HG03175 (cell line): ENCODE measurements around the gene PDE11A.

Experiments used
- ATAC-seq: cut with Tn5 transposase; IDR thresholded peaks from one replicate; pipeline ENCODE4 v1.9.1; 2021; ENCODE audit warnings: mild to moderate bottlenecking, moderate library complexity; ENCODE audit not compliant: unreplicated experiment

Gene PDE11A

DNA sequence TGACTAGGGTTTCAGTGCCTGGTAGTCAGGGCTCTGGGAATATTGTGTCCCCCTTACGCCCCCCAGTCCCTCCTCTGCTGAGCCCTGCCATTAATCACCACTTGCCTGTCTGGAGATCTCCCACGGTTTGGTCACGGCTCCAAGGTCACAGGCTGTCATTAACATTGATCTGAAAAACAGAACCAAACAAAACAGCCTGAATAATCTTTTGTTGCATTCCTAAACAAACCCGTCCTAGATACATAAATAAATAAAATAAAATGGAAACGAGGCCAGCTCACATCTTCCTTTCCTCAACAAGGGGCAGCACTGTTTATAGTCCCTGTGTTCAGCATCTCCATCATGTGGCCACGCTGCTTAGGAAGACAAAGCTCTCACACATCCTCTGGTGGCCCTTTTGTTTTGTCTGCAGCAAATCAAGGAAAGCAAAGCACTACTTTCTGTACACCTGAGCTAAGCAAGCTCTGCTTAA is 397.2 kb downstream of the PDE11A start:
- no peak for ATAC-seq

DNA sequence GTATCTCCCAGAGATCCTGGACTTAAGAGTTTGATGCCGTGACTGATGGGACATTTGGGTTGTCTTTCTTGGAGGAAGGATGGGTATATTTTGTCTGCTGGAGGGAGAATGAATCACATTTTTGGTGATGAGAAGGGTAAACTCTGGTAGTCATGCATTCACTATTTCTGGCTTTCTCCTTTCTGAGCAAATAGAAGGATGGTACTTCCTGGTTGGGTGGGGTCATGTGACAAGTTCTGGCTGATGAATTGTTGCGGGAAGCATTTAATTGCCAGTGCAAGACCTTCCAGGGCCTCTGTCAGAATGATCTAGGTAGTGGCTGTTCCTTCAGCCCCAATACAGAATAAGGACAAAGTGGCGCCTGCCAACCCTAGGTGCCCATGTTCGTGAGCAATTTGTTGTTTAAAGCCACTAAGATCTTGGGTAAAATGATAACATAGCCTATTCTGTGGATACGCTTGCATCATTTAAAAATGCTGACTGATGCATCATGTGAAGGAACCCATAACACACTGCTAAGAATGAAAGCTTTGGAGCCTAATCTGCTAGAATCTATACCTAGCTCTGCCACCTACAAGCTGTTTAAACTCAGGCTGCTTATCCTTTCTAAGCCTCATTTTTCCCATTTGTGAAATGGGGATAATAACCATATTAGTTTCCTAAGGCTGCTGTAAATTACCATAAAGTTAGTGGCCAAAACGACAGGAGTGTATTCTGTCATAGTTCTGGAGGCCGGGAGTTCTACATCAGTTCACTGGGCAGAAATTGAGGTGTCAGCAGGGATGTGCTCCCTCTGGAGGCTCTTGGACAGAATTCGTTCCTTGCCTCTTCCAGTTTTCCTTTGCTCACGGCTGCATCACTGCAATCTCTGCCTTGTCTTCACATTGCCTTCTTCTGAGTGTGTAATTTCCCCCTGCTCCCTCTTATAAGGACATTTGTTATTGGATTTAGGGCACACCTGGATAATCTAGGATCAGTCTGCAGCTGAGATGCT is 398.7 kb downstream of the PDE11A start:
- ATAC-seq, result no peak

DNA sequence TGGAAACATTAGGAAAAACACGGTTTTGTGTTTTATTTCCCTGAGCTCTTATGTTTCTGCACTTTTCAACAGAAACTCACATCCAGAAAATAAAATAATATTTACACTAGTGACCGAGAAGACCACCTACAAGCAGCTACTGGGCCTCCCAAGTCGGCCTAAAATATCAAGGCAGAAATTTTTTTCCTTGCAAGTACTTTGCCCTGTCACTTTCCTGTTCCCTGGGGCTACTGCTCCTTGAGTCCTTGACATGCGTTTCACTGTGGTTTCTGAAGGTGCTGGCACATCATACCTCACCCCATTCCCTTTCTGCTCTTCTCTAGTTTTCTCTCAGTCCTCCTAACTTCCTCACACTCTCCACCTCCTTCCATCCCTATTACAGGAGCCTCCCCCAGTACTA is 400.9 kb downstream of the PDE11A start:
- ATAC-seq, result no peak

DNA sequence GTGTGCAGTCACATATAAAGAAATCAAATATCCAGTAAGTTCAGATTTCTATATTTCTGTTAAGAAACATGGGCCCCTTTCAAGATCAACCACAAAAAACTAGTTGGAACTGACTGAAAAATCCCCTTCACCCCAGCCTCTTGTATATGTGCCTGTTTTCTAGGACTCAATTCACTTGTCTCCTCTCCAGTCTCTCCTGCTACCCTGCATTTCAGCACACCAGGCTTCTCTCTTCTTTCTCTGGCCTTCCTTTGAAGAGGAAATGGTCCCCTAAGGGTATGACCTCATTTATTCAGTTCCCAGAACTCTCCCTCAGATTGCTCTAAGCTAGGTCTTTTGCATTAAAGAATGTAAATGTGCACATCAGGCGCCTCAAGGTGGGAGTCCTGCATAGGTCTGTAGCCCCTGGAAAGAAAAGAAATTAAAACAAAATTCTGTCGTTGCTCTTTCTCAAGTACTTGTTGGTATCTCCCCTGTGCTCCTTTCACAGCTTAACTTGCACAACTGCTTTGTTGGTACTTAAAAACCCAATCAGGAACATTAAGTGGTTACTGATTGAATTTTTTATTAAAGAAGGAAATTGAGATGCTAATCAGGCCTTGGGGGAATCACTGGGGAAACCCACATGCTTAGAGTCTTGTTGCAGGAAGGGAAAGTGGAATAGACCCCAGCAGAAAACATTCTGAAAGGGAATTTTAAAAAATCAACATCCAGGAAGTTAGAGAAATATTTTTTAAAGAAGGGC is 401.6 kb downstream of the PDE11A start:
- no peak for ATAC-seq

DNA sequence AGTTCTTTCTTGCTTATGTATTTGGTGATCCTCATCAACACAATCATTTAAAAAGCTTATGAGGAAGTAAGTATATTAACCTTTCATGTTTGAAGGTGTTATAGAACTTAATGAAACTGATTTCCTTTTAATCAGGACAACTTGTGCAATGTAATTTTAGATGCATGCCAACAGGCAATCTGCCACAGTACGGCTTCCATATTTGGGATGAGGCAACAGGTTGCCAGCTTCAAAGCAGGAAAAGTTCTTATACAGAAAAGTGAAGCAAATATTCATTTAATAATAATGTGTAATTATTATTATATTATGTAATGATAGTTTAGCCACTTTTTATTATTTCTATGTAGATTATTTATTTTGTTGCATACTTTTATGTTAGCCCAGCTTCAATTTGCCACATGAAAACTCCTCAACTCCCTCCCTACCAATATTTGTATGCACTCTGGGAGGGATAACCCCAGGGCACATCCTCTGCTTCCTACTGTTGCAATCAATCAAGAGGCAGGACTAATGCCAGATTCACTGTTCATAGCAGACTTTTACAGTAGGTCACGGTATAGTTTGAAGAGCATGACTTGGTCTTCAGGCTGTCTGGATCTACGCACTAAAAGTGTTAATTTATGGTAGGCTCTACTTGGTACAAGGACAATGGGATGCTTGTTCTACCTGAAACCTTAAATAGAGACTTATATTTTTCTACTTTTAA is 402.8 kb downstream of the PDE11A start:
- no peak for ATAC-seq

DNA sequence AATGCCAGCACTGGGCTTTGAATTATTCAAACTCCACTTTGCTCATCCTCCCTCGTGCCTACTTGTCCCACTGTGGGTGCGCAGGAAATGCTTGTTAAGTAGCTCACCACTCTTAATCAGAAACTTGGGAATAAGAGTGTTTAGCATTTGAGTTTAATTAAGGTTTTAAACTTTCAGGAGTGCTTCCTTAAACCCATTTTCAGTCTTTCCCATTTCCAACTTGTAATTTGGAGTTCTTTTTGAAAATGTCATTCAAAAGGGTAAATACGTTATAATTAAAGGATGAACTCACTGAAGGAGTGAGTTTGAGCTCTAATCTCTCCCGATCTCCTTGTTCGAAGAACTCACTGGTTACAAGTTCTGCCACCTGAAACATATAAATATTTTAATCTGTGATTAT is 403.4 kb downstream of the PDE11A start:
- no peak for ATAC-seq

DNA sequence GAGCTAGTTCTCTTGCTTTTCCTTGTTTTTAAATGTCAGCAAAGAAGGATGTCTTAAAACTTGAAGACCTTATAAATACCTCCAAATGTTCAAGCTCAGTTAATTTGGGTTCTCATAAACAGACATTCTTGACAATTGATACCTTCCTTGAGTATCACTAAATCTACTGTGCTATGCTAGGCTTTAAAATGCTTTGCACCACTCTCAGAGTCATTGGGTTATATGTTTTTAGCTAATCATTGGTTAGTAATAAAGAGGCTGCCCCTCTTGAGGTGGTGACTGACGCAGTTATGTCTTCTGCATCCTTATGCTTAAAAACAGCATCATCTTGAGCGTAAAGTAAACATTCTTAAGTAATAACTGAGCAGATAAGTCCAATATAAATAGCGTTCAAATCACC is 404.0 kb downstream of the PDE11A start:
- ATAC-seq, result no peak

DNA sequence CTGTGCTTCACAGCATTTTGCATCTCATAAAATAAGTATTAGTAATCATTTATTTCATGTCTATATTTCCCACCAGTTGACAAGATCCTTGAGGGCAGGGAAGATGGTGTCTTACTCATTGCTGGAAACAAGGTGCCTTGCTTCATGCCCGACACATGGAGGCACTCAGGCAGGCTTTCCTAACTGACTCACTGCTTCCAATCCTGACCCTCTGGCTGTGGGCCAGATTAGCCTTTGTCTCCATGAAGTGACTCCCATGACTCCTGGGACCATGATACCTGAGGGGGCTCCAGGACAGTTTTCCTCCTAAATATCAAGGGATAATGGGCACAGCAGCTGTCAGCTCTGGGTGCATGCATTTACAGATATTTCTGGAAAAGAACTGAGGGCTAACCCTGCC is 405.0 kb downstream of the PDE11A start:
- ATAC-seq, result no peak

DNA sequence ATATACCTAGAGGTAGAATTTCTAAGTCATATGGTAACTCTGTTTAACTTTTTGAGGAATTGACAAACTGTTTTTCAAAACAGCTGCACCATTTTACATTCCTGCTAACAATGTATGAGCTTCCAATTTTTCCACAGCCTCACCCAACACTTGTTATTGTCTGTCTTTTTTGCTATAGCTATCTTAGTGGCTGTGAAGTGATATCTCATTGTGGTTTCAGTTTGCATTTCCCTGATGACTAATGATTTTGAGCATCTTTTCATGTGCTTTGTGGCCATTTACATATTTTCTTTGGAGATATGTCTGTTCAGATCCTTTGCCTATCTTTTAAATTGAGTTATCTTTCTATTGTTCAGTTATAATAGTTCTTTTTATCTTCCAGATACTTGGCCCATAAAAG is 406.2 kb downstream of the PDE11A start:
- no peak for ATAC-seq

DNA sequence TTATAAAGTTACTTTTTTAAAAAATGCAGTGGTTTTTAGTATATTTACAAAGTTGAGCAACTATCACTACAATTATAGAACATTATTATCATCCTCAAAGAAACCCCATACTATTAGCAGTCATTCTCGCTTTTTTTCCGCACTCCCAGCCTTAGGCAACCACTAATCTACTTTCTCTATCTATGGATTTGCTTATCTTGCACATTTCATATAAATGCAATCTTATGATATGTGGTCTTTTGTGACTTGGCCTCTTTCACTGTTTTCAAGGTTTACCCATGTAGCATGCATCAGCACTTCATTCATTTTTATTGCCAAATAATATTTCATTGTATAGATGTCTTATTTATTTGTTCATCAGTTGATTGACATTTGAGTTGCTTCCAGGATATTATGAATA is 406.6 kb downstream of the PDE11A start:
- ATAC-seq, result no peak

DNA sequence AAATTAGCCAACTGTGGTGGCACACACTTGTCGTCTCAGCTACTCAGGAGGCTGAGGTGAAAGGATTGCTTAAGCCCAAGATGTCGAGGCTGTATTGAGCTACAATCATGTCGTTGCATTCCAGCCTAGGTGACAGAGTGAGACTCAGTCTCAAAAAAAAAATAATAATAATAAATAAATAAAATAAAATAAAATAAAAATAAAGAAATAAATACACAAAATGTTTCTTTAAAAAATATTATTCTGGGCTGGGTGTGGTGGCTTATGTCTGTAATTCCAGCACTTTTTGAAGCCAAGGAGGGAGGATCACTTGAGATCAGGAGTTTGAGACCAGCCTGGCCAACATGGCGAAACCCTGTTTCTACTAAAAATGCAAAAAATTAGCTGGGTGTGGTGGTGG is 407.2 kb downstream of the PDE11A start:
- ATAC-seq, result no peak

DNA sequence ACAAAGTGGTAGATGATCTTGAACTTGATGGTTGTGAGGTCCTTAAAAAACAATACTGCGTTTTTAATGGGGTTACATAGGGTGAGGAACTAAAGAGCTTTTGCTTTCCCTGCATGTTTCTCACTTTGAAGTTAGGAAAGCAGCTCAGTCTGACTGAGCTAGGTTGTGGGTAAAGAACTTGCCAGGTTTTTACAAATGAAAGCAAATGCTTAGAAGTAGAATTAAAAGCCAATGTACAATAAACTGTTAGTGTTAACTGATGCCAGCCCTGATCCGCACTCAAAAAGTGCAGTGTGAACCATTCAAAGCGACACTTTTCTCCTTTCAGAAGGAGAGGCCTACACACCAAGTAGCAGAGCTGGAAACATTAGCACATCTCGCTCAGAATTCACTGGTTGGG is 409.7 kb downstream of the PDE11A start:
- ATAC-seq, result no peak

DNA sequence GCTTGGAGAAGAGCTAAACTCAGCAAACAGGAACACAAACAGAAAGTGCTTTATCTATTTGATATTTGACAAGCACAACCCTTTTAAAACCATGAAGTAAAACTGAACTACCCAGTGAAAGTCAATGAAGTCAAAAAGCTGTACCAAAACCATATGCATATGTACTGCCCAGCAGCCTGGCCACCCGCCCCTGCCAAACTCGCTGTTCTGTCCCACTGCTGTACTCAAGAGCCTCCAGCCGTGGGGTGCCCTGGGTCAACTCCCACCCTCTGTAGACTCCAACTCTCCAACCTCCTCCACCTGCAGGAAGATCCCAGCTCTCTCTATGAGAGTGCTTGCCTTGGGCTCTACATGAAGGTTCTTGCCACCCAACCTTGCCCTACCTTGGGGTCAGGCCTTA is 411.8 kb downstream of the PDE11A start:
- no peak for ATAC-seq

DNA sequence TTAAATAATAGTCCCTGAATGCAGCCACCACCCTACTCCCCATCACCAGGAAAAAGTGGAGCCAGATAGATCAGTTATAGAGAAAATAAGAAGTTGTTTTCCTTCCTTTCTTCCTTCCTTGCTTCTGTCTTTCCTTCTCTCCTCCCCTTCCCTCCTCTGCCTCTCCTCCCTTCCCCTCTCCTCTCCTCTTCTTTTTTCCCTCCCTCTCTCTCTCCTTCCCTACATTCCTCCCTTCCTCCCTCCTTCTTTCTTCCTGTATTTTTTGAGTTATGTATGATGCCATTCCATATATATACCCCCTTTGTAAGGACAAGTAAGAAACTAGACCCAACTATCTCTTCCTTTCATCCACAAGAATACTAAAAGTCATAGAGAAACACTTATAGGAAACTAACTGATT is 414.3 kb downstream of the PDE11A start:
- ATAC-seq, result no peak

DNA sequence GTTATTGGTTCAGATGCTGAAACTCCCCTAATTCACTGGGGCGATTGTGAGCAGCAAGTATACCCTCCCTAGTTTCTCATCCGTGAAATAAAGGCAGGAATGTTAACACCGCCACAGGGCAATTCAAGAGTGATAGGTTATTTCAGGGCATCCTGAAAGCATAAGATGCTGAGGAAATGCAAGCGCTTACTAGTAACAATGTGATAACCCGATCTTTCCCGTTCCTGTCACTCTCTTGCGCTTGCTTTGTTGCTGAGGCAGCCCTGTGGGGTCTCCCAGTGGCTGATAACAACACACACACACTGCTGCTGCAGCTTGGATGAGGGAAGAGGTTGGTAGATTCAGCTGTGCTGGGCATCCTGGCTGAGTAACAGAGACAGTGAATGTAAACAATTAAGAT is 420.7 kb downstream of the PDE11A start:
- ATAC-seq, result no peak

DNA sequence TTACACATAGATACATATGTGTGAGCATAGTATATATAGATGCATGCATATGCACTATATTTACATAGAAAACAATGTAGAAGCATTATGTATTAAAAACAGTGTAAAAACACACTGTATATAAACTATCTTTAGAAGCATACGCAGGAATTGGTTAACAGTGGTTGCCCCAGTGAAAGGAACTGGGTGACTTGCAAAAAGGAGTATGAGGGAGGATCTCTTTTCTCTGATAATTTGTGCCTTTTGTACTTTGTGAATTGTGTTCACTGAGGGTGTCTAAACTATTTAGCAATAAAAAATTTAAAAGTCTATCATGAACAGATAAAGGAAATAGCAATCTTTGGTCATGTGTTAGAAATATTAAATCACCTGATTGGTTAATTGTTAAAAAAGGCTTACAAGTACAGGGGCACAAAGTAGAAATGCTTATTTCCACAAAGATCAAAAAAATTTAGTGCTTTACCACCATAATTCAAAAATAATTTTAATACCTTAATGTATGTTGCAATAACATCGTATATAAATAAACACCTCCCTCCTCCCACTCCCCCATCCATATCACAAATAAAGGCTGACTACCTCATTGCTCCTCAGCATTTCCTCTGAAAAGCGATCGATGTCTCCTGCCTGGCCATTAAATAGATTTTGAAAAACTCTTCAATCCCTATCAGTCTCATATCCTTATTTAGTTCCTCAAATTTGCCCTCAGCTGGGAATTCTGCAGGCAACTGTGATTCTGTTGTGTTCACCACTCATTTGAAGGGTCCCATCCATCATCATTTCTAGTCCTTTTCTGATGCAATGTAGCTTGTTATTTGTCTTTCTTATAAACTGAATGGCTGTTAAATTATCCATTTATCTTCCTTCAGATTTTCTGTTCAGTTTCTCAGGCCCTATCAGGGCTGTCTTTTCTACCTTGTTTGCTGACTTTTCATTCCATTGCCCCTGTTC is 422.7 kb downstream of the PDE11A start:
- no peak for ATAC-seq

DNA sequence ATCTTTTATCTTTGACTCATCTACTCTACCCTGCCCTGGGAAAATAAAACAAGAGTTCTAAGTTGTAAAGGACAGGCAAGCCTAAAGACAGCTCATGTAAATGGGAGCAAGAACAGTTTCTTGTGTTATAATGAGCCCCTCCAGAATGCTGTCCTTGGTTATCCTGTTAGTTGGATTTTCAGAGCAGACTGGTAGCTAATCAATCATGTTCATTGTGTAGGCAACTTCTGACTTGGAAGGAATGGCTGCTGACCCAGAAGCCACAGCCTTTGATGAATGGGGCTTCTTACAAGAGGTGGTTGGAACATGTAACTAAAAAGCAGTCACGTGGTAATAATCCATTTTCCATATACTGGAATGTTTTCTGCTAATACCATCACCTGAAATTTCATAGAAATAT is 425.8 kb downstream of the PDE11A start:
- ATAC-seq, result no peak

DNA sequence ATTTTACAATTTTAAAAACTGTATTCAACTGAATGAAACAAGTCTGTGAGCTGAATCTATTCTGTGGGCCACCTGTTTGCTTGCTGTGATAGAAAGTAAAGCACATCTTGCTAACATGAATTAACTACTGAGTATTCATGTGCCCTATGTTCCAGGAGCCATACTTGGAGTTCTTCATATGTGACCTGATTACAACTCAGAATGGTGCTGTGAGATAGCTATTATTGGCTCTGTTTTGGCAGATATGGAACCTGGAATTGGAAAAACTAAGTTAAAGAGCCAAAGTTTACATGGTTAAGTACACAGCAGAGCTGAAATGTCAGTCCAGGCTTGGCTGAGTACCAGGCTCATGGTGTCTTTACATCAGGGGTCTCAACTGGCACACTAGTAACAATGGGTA is 426.3 kb downstream of the PDE11A start:
- no peak for ATAC-seq

DNA sequence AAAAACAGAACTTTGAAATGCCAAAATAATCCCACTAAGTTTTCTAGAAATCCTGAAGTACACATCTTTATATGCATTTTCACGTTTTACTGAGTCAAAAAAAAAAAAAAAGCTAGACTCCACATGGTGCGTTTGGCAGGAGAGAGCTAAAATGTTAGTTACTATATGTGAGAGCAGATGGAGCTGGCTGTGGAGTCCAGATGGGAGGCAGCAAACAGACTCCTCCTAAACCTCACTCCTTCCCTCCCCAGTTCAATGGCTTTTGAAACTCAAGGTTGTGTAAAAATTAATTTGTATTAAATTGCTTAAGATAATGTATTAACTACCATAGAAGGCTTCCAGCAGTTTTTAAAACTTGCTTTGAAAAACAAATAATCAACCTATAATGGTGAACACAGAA is 431.2 kb downstream of the PDE11A start:
- no peak for ATAC-seq

DNA sequence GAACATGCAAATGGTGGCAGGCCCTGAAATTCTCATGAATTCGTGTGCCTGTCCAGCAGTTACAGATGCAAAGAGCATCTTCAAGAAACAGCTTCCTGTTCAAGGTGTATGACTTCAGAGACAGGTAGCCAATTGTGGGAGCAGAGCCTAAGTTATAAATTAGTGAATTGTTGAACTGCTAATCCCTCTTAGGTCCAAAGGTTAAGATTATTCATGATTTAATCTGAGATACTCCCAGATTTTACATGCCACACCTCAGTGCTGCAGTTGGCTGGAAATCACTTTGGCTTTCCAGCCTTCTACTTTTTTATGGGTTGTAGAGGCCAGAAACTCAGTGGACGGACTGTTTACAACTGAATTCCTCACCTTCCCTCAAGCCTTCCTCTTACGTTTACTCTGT is 432.2 kb downstream of the PDE11A start:
- ATAC-seq, result no peak
